NCI-H524 treated with DMSO at 0.1 percent for 48 hours (cell line): ENCODE measurements around the gene CDC123.
A peak's percentile ranks its signal among the peaks of the same experiment; 100 is the strongest.
"Not testable (repeated sequence)": the region's sequence is repeated elsewhere in the genome, so short reads cannot be mapped to it uniquely, and the experiment has no call there.

Experiments used
- DNase-seq: peaks from one replicate; lab custom pipeline; 2025; lab: John Stamatoyannopoulos, UW

Gene CDC123, protein sequence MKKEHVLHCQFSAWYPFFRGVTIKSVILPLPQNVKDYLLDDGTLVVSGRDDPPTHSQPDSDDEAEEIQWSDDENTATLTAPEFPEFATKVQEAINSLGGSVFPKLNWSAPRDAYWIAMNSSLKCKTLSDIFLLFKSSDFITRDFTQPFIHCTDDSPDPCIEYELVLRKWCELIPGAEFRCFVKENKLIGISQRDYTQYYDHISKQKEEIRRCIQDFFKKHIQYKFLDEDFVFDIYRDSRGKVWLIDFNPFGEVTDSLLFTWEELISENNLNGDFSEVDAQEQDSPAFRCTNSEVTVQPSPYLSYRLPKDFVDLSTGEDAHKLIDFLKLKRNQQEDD

DNA sequence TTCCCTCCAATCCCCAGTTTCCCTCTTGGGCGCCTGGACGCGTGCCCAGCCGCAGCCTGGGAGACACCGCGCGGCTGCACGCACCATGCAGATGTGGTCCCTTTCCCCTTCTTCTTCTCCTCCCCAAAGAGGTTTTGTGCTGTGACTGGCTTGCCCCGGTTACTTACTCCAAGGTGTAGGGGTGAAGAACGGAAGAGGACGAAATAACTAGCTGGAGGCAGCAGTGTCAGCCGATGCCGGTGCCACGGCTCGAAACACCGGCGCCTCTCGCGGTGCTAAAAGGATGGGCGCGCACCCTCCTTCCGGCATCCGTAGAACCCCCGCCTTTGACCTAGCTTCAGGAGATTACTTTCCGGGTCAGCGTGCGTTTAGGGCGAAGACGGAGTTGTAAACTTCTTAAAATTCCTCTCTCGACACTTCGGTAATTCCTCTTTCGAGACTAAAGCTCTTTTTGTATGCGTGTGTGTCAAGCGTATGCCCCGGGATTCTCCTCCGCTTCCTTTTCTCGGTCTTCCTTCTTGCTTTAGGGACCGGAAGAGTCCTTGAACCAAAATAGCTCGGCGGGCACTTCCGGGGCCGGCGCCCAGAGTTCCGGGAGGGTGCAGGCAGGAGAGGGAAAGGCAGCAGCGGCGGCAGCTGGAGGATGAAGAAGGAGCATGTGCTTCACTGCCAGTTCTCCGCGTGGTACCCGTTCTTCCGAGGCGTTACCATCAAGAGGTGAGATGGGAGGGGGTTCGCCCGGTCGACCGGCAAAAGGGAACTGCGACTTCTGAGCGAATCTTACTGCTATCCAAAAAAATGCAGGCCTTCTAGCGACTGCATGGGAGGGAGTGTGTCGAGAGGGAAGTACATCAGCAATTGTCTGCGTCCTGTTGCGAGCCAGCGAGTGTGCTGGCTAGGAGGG, at the start of gene CDC123, which contains the start of gene NUDT5:
CDC123 (plus strand) TSS at position 586 of the 904 bp plus-strand sequence; CDS start at position 644, 58 bp downstream.
NUDT5 (minus strand) TSS at position 289 of the 904 bp plus-strand sequence. CDS start 9,600 bp downstream, outside the sequence.
- DNase-seq: peak; percentile 27

GRCh38 chr10:12150163-12150562, 45.8 kb upstream of the CDC123 start:
- no peak for DNase-seq

DNA sequence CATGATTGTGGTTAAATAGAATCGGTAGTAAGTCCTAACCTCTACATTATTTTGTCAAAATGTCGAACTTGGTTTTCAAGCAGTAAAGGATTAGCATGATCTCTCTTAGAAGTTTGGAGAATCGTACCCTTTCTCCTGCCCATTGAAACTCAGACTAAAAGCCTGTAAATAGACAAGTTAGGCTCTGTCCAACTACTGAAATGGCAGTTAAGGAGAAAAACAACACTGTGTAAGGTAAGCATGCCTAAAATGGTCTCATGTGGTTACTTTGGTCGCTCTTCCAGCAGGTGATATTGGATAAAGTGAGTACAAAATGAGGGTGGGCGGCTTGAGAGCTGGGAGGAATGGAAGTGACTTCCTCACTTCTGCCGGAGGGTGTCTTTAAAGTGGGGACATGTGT, 41.5 kb upstream of the CDC123 start:
- no peak for DNase-seq

GRCh38 chr10:12156367-12157123, 39.4 kb upstream of the CDC123 start:
- no peak for DNase-seq

DNA sequence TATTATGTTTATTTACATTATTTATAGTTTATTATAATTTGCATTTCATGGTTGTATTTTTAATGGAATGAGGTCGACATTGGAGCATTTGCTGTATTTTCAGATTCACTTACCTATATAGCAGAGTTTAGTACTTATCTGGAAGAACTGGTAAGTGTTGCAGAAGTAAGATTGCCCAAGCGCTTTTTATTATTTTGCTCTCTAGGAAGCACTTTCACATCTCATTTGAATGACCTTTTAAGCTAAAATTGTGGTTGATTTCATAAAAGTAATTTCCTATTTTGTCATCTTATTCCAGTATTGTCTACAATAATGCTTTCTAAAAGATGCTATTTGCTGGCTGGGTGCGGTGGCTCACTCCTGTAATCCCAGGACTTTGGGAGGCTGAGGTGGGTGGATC, 37.9 kb upstream of the CDC123 start:
- no peak for DNase-seq

GRCh38 chr10:12160664-12161063, 35.3 kb upstream of the CDC123 start:
- DNase-seq: no peak

GRCh38 chr10:12162927-12163326, 33.1 kb upstream of the CDC123 start:
- no peak for DNase-seq

- DNase-seq: no peak
Observed at GRCh38 chr10:12164085-12164484, 31.9 kb upstream of the CDC123 start.

GRCh38 chr10:12165036-12165435, 31.0 kb upstream of the CDC123 start:
- DNase-seq: no peak

DNA sequence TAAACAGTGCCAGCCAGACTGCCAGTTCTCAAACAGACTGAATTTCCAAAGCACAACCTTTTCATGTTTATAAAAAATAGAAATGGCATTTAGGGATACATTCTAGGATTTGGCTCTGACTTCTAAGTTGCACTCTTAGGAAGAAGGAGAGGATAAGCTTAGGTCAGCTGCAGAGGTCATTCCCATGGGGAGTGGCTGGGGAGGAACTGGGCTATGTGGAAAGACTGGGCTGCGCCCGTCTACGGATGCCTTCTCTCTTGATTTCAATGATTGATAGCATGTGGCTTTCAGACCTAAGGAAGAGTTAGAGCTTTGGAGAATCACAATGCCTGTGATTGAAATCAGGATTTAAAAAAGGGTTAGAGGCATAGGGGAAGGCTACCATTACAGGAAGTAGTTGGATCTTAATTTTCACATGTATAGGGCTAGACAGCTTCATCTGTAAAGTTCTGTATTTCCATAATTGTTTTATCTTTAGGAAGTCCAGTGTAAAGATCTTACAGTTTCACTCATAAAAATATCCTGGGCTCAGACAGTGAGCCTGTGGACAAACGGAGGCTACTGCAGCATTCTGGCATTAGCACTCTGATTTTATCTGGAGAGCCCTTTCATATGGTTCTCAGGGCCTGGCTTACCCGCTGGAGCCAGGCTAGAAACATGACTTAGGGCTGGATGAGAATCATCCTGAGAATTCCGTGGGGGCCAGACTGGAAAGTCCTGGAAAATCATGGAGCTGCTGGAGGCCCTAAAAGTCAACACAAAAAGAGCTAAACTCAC, 29.8 kb upstream of the CDC123 start:
- DNase-seq: no peak

DNA sequence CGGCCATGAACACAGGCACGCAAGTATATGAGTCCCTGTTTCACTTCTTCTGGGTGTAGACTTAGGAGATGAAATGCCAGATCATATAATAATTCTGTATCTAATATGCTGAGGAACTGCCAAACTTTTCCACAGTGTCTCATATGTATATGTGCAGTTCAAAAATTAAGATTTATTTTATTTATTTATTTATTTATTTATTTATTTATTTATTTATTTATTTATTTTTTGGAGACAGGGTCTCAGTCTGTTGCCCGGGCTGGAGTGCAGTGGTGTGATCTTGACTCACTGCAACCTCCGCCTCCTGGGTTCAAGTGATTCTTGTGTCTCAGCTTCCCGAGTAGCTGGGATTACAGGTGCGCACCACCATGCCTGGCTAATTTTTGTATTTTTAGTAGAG, 24.5 kb upstream of the CDC123 start:
- DNase-seq: not testable (repeated sequence)

- DNase-seq: no peak
Observed at GRCh38 chr10:12177642-12178041, 18.3 kb upstream of the CDC123 start.

DNA sequence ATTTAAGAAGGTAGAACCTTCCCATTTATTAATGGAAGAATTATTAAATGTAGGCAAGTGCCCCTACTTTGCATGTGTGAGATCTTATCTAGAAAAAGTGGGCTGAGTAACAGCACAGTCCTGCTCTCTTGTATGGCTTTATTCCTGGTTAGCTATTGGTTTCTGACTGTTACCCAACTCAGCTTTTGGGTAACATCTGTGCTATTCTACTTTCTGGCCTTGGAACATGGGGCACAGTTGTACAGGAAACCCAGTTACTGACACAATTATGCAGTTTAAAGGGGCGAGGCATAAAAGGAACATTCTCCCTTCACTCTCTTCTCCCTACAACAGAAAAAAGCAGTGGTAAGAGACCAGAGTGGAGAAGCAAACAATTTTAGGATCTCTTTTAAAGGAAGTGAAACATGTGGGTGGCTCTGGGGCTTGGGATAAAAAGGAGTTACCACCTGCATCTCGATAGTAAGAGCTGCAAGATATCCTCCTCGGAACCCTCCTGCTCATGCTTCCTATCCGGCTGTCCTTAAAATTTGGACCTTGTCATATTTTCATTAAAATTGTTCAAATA, 16.3 kb upstream of the CDC123 start:
- no peak for DNase-seq

DNA sequence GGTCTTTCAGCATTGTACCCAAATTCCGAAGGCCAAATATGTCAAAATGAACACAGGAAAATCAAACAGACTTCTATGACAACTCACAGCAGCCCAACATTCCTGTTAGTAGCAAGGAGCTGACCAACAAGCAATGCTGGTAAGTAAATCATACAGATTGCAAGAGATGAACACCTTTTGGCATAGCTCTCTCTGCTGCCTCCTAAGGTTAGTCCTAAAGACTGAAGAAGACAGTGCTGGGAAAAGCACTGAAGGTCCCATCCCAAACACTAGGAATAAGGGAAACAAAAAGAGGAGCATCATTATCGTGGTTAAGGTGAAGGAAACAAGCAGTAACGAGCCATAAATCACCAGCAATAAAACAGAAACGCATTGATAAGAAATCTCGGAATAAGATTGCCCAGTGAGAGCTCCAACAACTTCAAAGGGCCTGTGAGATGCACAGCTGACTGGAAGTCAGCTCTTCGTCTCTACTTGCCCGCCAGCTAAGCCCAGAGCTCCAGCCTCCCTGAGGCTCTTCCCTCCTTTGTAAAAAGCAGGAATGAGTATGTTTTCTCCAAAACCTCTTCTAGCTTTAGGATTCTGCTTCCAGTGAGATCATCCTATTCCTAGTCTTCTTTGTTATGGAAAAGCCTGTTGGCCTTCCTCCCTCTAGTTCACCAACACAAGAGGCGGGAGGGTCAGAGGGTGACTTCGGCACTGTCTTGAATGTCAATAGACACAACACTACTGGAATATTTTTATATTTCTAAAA, 15.6 kb upstream of the CDC123 start:
- no peak for DNase-seq

GRCh38 chr10:12181065-12181775, 14.8 kb upstream of the CDC123 start:
- DNase-seq: no peak

DNA sequence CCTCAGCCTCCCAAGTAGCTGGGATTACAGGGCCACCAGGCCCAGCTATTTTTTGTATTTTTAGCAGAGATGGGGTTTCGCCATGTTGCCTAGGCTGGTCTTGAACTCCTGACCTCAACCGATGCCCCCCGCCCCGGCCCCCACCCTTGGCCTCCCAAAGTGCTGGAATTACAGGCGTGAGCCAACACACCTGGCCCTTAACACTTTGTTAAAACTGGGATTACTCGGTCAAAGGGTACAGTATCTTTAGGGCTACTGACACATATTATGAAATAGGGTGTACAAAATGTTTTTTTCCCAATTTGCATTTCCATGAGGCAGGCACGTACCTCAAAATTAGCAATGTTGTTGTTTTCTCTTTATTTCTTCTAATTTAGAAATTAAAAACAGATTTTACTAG, 11.8 kb upstream of the CDC123 start:
- DNase-seq: no peak

DNA sequence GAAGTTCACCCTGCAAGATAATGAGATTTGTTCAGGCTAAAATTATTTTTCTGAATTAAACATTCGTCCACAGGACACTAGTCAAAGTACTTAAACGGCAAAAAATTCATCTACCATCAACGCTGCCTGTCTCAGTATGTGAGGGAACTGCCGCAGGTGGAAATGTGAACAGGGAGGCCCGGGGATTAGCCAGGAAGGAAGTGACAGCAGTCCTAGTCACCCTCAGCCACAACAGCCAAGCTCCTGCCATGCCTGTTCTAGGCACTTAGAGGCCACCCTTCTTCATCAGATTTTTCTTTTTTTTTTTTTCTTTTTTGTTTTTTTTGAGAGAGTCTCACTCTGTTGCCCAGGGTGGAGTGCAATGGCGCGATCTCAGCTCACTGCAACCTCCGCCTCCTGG, 9.7 kb upstream of the CDC123 start:
- no peak for DNase-seq

DNA sequence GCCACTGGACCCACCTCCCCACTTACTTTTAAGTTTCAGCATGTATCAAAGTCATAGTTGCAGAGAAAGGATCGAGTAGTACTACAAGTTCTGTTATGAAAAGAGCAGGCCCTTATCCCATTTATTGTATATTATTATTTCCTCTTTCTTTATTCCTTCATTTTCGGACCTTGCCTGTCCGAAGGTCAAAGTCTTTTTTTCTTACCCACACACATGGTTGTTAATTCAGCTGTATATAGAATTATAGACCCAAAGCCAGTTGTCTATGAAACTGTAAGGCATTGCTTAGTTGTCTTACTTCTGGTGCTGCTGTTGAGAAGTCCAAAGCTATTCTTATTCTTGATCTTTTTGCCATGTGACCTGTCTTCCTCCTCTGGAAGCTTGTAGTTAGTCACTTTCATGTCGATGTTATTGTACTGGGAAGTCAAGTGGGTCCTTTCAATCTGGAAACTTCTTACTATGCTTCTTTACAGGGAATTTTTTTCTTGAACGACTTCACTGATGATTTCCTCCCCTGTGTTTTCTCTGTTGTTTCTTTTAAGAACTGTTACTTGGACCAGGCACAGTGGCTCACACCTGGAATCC, 8.6 kb upstream of the CDC123 start:
- no peak for DNase-seq

GRCh38 chr10:12188656-12189055, 7.3 kb upstream of the CDC123 start:
- no peak for DNase-seq
